Adrenal gland (tissue), 5 donors: Measurements from ENCODE around the gene BIN2.

Experiments
- POLR2A ChIP-seq, 2 donors: fragments of 450-650 bp; IDR thresholded peaks; one replicate each; pipeline ENCODE4 v1.6.1; 2017; ENCODE audit warnings: antibody characterized with exemption in 2 of 2, mild to moderate bottlenecking in 2 of 2, moderate library complexity in 1 of 2
- TF ChIP-seq, protein P1 (sequence below), 6 experiments: fragments of 450-650 bp in 4 of 6; fragments of 200-600 bp in 2 of 6; sonication (generic) in 1 of 6; IDR thresholded peaks; 1 replicate in 5 of 6; 2 replicates in 1 of 6; pipeline versions ENCODE4 v1.5.1 to v1.8.0; 2016 to 2021; ENCODE audit warnings: antibody characterized with exemption in 6 of 6, mild to moderate bottlenecking in 2 of 6, moderate library complexity in 1 of 6
- donor health status: DM: no; HTN: no; CAD: no.

GRCh38 chr12:51320311-51320694 is 3.7 kb downstream of the BIN2 start:
- TF ChIP-seq, protein P1, sequence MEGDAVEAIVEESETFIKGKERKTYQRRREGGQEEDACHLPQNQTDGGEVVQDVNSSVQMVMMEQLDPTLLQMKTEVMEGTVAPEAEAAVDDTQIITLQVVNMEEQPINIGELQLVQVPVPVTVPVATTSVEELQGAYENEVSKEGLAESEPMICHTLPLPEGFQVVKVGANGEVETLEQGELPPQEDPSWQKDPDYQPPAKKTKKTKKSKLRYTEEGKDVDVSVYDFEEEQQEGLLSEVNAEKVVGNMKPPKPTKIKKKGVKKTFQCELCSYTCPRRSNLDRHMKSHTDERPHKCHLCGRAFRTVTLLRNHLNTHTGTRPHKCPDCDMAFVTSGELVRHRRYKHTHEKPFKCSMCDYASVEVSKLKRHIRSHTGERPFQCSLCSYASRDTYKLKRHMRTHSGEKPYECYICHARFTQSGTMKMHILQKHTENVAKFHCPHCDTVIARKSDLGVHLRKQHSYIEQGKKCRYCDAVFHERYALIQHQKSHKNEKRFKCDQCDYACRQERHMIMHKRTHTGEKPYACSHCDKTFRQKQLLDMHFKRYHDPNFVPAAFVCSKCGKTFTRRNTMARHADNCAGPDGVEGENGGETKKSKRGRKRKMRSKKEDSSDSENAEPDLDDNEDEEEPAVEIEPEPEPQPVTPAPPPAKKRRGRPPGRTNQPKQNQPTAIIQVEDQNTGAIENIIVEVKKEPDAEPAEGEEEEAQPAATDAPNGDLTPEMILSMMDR (IDR thresholded peaks at IDR 0.05): no peak
- TF ChIP-seq POLR2A (IDR thresholded peaks at IDR 0.05): no peak
